ENCODE measurements around the gene PRICKLE2.

Gene PRICKLE2

GRCh38 chr3:64222501-64223111, 2.7 kb downstream of the PRICKLE2 start (continued):
- TF ChIP-seq PRDM10 (tag by site-specific recombination; IDR thresholded peaks at IDR 0.05) = no peak

GRCh38 chr3:64221571-64222257, 3.6 kb downstream of the PRICKLE2 start:
- H3K4me3 ChIP-seq (ENCODE audit: low read depth, low read length) = no peak overlapping the region
- POLR2A ChIA-PET = no interaction called here
- H3K36me3 ChIP-seq (ENCODE audit: control insufficient read depth in 2 of 2, insufficient read depth in 1 of 2, low read length in 2 of 2) = no peaks in the 10 kb centered on the region
- CTCF ChIA-PET = interaction anchor here (1.8 kb wide), 1 partner anchor 8 kb away, joined by 5 read pairs; no protein-coding TSS in a partner anchor
- H3K4me1 ChIP-seq (ENCODE audit: control insufficient read depth, insufficient read depth, low read length) = no peaks in the 10 kb centered on the region; the same call in 1 of the 2 replicates
- no peak for TF ChIP-seq HOXD13 (CRISPR knock-in tag; IDR thresholded peaks at IDR 0.05; ENCODE audit: borderline replicate concordance)
- no peak for TF ChIP-seq HOXC10 (CRISPR knock-in tag; IDR thresholded peaks at IDR 0.05)
- no peak for TF ChIP-seq ZNF747 (tag by site-specific recombination; IDR thresholded peaks at IDR 0.05)
- TF ChIP-seq ZNF37A (tag by site-specific recombination; IDR thresholded peaks at IDR 0.05) = no peak
- TF ChIP-seq ZNF16 (tag by site-specific recombination; IDR thresholded peaks at IDR 0.05; ENCODE audit: low read depth) = no peak
- TF ChIP-seq RBAK (tag by site-specific recombination; IDR thresholded peaks at IDR 0.05) = no peak
- TF ChIP-seq ZSCAN30 (tag by site-specific recombination; IDR thresholded peaks at IDR 0.05) = no peak
- no peak for TF ChIP-seq GLIS1 (tag by site-specific recombination; IDR thresholded peaks at IDR 0.05)
- TF ChIP-seq ZNF623 (tag by site-specific recombination; IDR thresholded peaks at IDR 0.05) = no peak
- H3K27ac ChIP-seq (ENCODE audit: extremely low read depth, low read depth, low read length) = no peak overlapping the region
- no peaks in the 10 kb centered on the region for H3K9me3 ChIP-seq (ENCODE audit: control insufficient read depth, insufficient read depth, low read depth, low read length)

- no peaks in the 10 kb centered on the region for H3K9me3 ChIP-seq (ENCODE audit: control insufficient read depth, insufficient read depth, low read depth, low read length)
- H3K36me3 ChIP-seq (ENCODE audit: control insufficient read depth in 2 of 2, insufficient read depth in 1 of 2, low read length in 2 of 2) = no peaks in the 10 kb centered on the region
- no peak overlapping the region for H3K4me3 ChIP-seq (ENCODE audit: low read depth, low read length)
- no peaks in the 10 kb centered on the region; the same call in 1 of the 2 replicates for H3K4me1 ChIP-seq (ENCODE audit: control insufficient read depth, insufficient read depth, low read length)
- ChIA-PET CTCF (interaction anchor here (1.8 kb wide), 1 partner anchor 9 kb away, joined by 5 read pairs; no protein-coding TSS in a partner anchor), POLR2A (interaction anchor here (1.3 kb wide), 1 partner anchor 22 kb away, joined by 3 read pairs; no protein-coding TSS in a partner anchor)
- H3K27ac ChIP-seq (ENCODE audit: extremely low read depth, low read depth, low read length) = no peak overlapping the region
- peak; percentile 81 for TF ChIP-seq ZFP3 (tag by site-specific recombination; IDR thresholded peaks at IDR 0.05; ENCODE audit: low read depth)
- TF ChIP-seq ZBTB49 (tag by site-specific recombination; IDR thresholded peaks at IDR 0.05; ENCODE audit: low read depth) = no peak
- no peak for TF ChIP-seq ZNF175 (tag by site-specific recombination; IDR thresholded peaks at IDR 0.05)
- no peak for TF ChIP-seq PRDM10 (tag by site-specific recombination; IDR thresholded peaks at IDR 0.05)
- no peak for TF ChIP-seq ZNF37A (tag by site-specific recombination; IDR thresholded peaks at IDR 0.05)
- no peak for TF ChIP-seq GLIS2 (tag by site-specific recombination; IDR thresholded peaks at IDR 0.05)
- no peak for TF ChIP-seq PRDM1 (tag by site-specific recombination; IDR thresholded peaks at IDR 0.05)
- no peak for TF ChIP-seq ZNF776 (tag by site-specific recombination; IDR thresholded peaks at IDR 0.05; ENCODE audit: borderline replicate concordance)
- no peak for TF ChIP-seq ZNF791 (tag by site-specific recombination; IDR thresholded peaks at IDR 0.05)
- no peak for TF ChIP-seq YY2 (tag by site-specific recombination; IDR thresholded peaks at IDR 0.05)
- TF ChIP-seq ZNF24 (tag by site-specific recombination; IDR thresholded peaks at IDR 0.05) = no peak
- TF ChIP-seq ZNF658 (tag by site-specific recombination; IDR thresholded peaks at IDR 0.05) = no peak
- TF ChIP-seq ZNF341 (tag by site-specific recombination; IDR thresholded peaks at IDR 0.05; ENCODE audit: low read depth) = no peak
These were observed 4.9 kb downstream of the PRICKLE2 start for GRCh38 chr3:64220161-64220914.

Data from HEK293 (cell line).